Ovary (tissue), 9 donors: ENCODE measurements around the gene GCSAML. TPM values are rescaled to one million over a fixed set of nuclear protein-coding genes. Genes with fewer than 3 reads are reported as not detected.

Experiments used
- DNase-seq, 5 donors: peaks; one replicate each; pipeline ENCODE4 v3.0.0-alpha.2; 2019 to 2020
- H3K27ac ChIP-seq, 2 donors: fragments of 200-600 bp; one replicate each; pipeline versions ENCODE4 v1.5.1 to v1.8.0; 2019 to 2022
- H3K27me3 ChIP-seq: fragments of 200-600 bp; one replicate; pipeline ENCODE4 v1.8.0; 2022
- H3K36me3 ChIP-seq: fragments of 200-600 bp; sonication (generic); one replicate; pipeline ENCODE4 v1.5.1; 2019
- H3K4me1 ChIP-seq: one replicate; pipeline ENCODE4 v1.8.1; 2013; ENCODE audit warnings: mild to moderate bottlenecking, moderate library complexity; ENCODE audit not compliant: insufficient read depth
- H3K4me3 ChIP-seq: fragments of 200-600 bp; sonication (generic); one replicate; pipeline ENCODE4 v1.5.1; 2017
- H3K9me3 ChIP-seq, 2 donors: fragments of 200-600 bp in 1 of 2; sonication (generic) in 1 of 2; one replicate each; pipeline versions ENCODE4 v1.5.1 to v1.8.1; 2013 to 2019; ENCODE audit warnings: mild to moderate bottlenecking in 1 of 2, moderate library complexity in 1 of 2
- EP300 ChIP-seq: sonication (generic); formaldehyde crosslinking; IDR thresholded peaks from one replicate; pipeline ENCODE4 v1.6.1; 2017; ENCODE audit warnings: antibody characterized with exemption
- POLR2A ChIP-seq: fragments of 450-650 bp; IDR thresholded peaks from one replicate; pipeline ENCODE4 v1.6.1; 2017; ENCODE audit warnings: antibody characterized with exemption, mild to moderate bottlenecking, moderate library complexity
- WGBS, 3 donors: extraction: QIAGEN DNeasy Blood & Tissue Kit in 1 of 3; methylation state at CpG; one replicate each; pipeline versions ENCODE4 v1.1.5 to v1.1.7; 2013 to 2017; 5-methylcytosine and 5-hydroxymethylcytosine counted together
- intact Hi-C, 4 donors: fragments of 100-400 bp; cut with DNase I; formaldehyde crosslinking; loops; one replicate each; pipeline versions ENCODE4 v1.11.0 to v1.15.1; 2022 to 2023
- polyA plus RNA-seq, 2 donors: library from polyadenylated mRNA; stranded (reverse); fragments of 200-250 nt in 1 of 2; fragments of 350-450 nt in 1 of 2; fragmentation: Illumina TruSeq in 1 of 2; extraction: RNeasy Lipid Tissue Mini Kit (QIAGEN cat#74804) in 1 of 2; gene quantifications; one replicate each; pipeline ENCODE4 v1.2.3, GENCODE V29; 2013 to 2014
- total RNA-seq, 7 donors: library from RNA; depleted of rRNA in 2 of 7; stranded (reverse); fragments of >200 nt in 2 of 7; fragmentation: NEBNext Ultra II Directional in 3 of 7; extraction: Animal tissue kit (Norgen Biotek cat#: 25700) in 3 of 7; gene quantifications; one replicate each; pipeline versions ENCODE4 v1.1.0 to v1.2.4, GENCODE V29; 2016 to 2023
- TF ChIP-seq, protein P1 (sequence below), 3 donors: fragments of 450-650 bp in 2 of 3; fragments of 200-600 bp in 1 of 3; IDR thresholded peaks; one replicate each; pipeline versions ENCODE4 v1.5.1 to v1.8.0; 2016 to 2022; ENCODE audit warnings: antibody characterized with exemption in 3 of 3, mild to moderate bottlenecking in 1 of 3
- donor health status: DM: no; HTN: no; CAD: no; lungs with moderate emphysema.
- donor health status: DM: no; HTN: no; CAD: no.
- donor health status: Bipolar disorder and iron deficiency.
- donor health status: DM: yes; HTN: yes; CAD: no.
- donor health status: DM: no; HTN: no; CAD: no.
- donor health status: DM: yes; HTN: yes; CAD: no.

GCSAML gene
- total and polyA plus RNA-seq, 9 donors = 0.05 to 0.52 (median 0.35) TPM; not detected in 4

DNA sequence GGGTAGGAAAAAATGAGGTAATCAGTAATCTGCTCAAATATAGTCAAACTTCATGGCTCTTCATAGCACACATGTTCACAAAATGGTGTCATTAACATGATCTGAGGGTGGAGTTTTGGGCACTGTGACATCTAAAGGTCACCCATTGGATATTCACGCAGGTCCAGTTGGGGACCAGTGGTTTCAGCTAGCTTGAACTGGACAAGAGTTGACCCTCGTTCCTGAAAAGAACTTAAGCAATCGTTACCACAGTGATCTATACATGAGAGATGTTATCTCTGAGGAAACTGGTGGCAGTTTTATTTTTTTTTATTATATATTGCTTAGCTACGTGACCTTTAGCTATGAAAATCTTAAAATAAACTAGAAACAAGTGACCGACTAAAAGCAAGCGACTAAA is 9.7 kb upstream of the GCSAML start:
- Histone ChIP-seq H3K27ac (no peak overlapping the region), H3K9me3 (no peaks in the 10 kb centered on the region), H3K4me1 (no peaks in the 10 kb centered on the region), H3K4me3 (no peak overlapping the region), H3K27me3 (no peaks in the 10 kb centered on the region), H3K36me3 (no peaks in the 10 kb centered on the region)
- intact Hi-C loops = no loop called here
- no peak for DNase-seq
- TF ChIP-seq, protein P1, sequence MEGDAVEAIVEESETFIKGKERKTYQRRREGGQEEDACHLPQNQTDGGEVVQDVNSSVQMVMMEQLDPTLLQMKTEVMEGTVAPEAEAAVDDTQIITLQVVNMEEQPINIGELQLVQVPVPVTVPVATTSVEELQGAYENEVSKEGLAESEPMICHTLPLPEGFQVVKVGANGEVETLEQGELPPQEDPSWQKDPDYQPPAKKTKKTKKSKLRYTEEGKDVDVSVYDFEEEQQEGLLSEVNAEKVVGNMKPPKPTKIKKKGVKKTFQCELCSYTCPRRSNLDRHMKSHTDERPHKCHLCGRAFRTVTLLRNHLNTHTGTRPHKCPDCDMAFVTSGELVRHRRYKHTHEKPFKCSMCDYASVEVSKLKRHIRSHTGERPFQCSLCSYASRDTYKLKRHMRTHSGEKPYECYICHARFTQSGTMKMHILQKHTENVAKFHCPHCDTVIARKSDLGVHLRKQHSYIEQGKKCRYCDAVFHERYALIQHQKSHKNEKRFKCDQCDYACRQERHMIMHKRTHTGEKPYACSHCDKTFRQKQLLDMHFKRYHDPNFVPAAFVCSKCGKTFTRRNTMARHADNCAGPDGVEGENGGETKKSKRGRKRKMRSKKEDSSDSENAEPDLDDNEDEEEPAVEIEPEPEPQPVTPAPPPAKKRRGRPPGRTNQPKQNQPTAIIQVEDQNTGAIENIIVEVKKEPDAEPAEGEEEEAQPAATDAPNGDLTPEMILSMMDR (IDR thresholded peaks at IDR 0.05) = no peak
- TF ChIP-seq EP300 = no peak
- TF ChIP-seq POLR2A = no peak
- WGBS, 3 donors = 71 to 77% (median 75%) methylated on average over 6 of the region's 6 CpGs

DNA sequence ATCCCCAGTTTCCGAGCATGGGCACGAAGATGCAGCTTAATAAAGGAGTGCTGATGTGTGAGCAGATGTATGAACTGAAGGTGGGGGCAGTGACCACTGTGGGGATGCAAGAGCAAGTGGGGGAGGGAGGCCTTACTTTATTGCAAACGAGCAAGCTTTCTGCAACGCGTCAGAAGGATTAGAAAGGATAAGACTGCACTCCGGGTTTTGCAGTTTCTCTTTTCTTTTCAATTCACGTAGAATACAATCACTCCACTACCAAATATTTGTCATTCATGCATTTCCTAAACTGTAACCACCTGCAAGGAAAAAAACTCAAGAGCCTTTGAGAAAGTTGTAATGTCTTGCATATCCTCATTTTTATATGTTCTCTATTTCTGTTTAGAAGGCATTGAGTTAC is 8.4 kb upstream of the GCSAML start:
- intact Hi-C loops = no loop called here
- Histone ChIP-seq H3K27ac (no peak overlapping the region), H3K4me1 (no peaks in the 10 kb centered on the region), H3K9me3 (no peaks in the 10 kb centered on the region), H3K4me3 (no peak overlapping the region), H3K27me3 (no peaks in the 10 kb centered on the region), H3K36me3 (no peaks in the 10 kb centered on the region)
- WGBS, 3 donors = 3 to 12% (median 8%) methylated on average over 7 of the region's 7 CpGs
- TF ChIP-seq EP300 = no peak
- TF ChIP-seq, protein P1 (IDR thresholded peaks at IDR 0.05) = no peak
- no peak for TF ChIP-seq POLR2A
- DNase-seq = no peak

GRCh38 chr1:247542811-247543210 is 6.1 kb upstream of the GCSAML start:
- no peaks in the 10 kb centered on the region for H3K36me3 ChIP-seq
- WGBS, 3 donors = 39 to 67% (median 46%) methylated on average over 3 of the region's 3 CpGs
- no peaks in the 10 kb centered on the region for H3K27me3 ChIP-seq
- H3K9me3 ChIP-seq = no peaks in the 10 kb centered on the region
- H3K4me3 ChIP-seq = no peak overlapping the region
- TF ChIP-seq POLR2A (no peak), EP300 (no peak)
- TF ChIP-seq, protein P1 (IDR thresholded peaks at IDR 0.05) = no peak
- H3K4me1 ChIP-seq = no peaks in the 10 kb centered on the region
- intact Hi-C loops = no loop called here
- no peak overlapping the region for H3K27ac ChIP-seq
- no peak for DNase-seq

GRCh38 chr1:247548092-247548491 is 842 bp upstream of the GCSAML start:
- no peaks in the 10 kb centered on the region for H3K9me3 ChIP-seq
- H3K27ac ChIP-seq = no peak overlapping the region
- no peaks in the 10 kb centered on the region for H3K27me3 ChIP-seq
- WGBS, 3 donors = 66 to 78% (median 72%) methylated on average over 5 of the region's 5 CpGs
- H3K4me1 ChIP-seq = no peaks in the 10 kb centered on the region
- TF ChIP-seq POLR2A = no peak
- no peak for TF ChIP-seq EP300
- TF ChIP-seq, protein P1 (IDR thresholded peaks at IDR 0.05) = no peak
- intact Hi-C loops = no loop called here
- no peak overlapping the region for H3K4me3 ChIP-seq
- H3K36me3 ChIP-seq = no peaks in the 10 kb centered on the region
- DNase-seq = no peak
